Testis (tissue), 3 donors: ENCODE results near the gene MTUS2. TPM values are rescaled to one million over a fixed set of nuclear protein-coding genes. Genes with fewer than 3 reads are reported as not detected.

Experiments
- DNase-seq: peaks from one replicate; pipeline ENCODE4 v3.0.0-alpha.2; 2019
- H3K27ac ChIP-seq, 2 donors: fragments of 200-600 bp; sonication (generic); one replicate each; pipeline ENCODE4 v1.5.1; 2019
- H3K27me3 ChIP-seq: fragments of 200-600 bp; sonication (generic); one replicate; pipeline ENCODE4 v1.5.1; 2019
- H3K36me3 ChIP-seq: fragments of 200-600 bp; sonication (generic); one replicate; pipeline ENCODE4 v1.5.1; 2017; ENCODE audit warnings: low read depth; ENCODE audit errors: missing control alignments
- H3K4me1 ChIP-seq: fragments of 200-600 bp; sonication (generic); one replicate; pipeline ENCODE4 v1.5.1; 2019
- H3K4me3 ChIP-seq, 2 donors: fragments of 200-600 bp; sonication (generic); one replicate each; pipeline ENCODE4 v1.5.1; 2017 to 2019
- H3K9me3 ChIP-seq: fragments of 200-600 bp; sonication (generic); one replicate; pipeline ENCODE4 v1.5.1; 2017
- CTCF ChIP-seq, 3 experiments: fragments of 450-650 bp in 2 of 3; fragments of 200-600 bp in 1 of 3; sonication (generic) in 1 of 3; IDR thresholded peaks; one replicate each; pipeline ENCODE4 v1.5.1; 2016 to 2019; ENCODE audit warnings: antibody characterized with exemption in 3 of 3, mild to moderate bottlenecking in 2 of 3, moderate library complexity in 1 of 3
- POLR2A ChIP-seq: fragments of 450-650 bp; IDR thresholded peaks from one replicate; pipeline ENCODE4 v1.6.1; 2017; ENCODE audit warnings: antibody characterized with exemption, mild to moderate bottlenecking, moderate library complexity
- WGBS, 2 donors: methylation state at CpG; one replicate each; pipeline ENCODE4 v1.1.5; 2018; 5-methylcytosine and 5-hydroxymethylcytosine counted together
- intact Hi-C: fragments of 100-400 bp; cut with DNase I; formaldehyde crosslinking; loops from one replicate; pipeline ENCODE4 v1.15.1; 2023; ENCODE audit warnings: low total_unique reads
- polyA plus RNA-seq: library from polyadenylated mRNA; stranded (reverse); fragments of 350-450 nt; fragmentation: Illumina TruSeq; extraction: RNeasy Lipid Tissue Mini Kit (QIAGEN cat#74804); gene quantifications from one replicate; pipeline ENCODE4 v1.2.3, GENCODE V29; 2014; ENCODE audit warnings: low read depth, low replicate concordance; ENCODE audit not compliant: insufficient read depth
- total RNA-seq, 2 donors: library from RNA; depleted of rRNA; stranded (reverse); fragments of >200 nt; gene quantifications; one replicate each; pipeline ENCODE4 v1.2.3, GENCODE V29; 2016

MTUS2 gene
- total and polyA plus RNA-seq, 3 donors from 2014 or later, result 2.1 to 9.2 (median 8.3) TPM

- Histone ChIP-seq H3K27ac (no peak overlapping the region), H3K9me3 (no peaks in the 10 kb centered on the region), H3K4me1 (no peaks in the 10 kb centered on the region), H3K27me3 (no peaks in the 10 kb centered on the region), H3K36me3 (no peaks in the 10 kb centered on the region), H3K4me3 (no peak overlapping the region)
- intact Hi-C loops, result no loop called here
- TF ChIP-seq POLR2A (no peak), CTCF (IDR thresholded peaks at IDR 0.05) (no peak)
- DNase-seq, result no peak
- 80 to 95% methylated on average over 4 to 7 of the region's 7 CpGs for WGBS, 2 donors
Measured at GRCh38 chr13:29515372-29515771, 695.2 kb downstream of the MTUS2 start.

- Histone ChIP-seq H3K4me1 (no peaks in the 10 kb centered on the region), H3K36me3 (no peaks in the 10 kb centered on the region), H3K27ac (no peak overlapping the region), H3K9me3 (no peaks in the 10 kb centered on the region), H3K27me3 (no peaks in the 10 kb centered on the region), H3K4me3 (no peak overlapping the region)
- 92 to 95% methylated on average over 11 of the region's 11 CpGs for WGBS, 2 donors
- no peak for DNase-seq
- TF ChIP-seq POLR2A (no peak), CTCF (IDR thresholded peaks at IDR 0.05) (no peak)
- intact Hi-C loops, result no loop called here
Measured at GRCh38 chr13:29516012-29516411, 695.9 kb downstream of the MTUS2 start.

- no peak for DNase-seq
- TF ChIP-seq POLR2A (no peak), CTCF (IDR thresholded peaks at IDR 0.05) (no peak)
- H3K4me3 ChIP-seq, result no peak overlapping the region
- H3K36me3 ChIP-seq, result no peaks in the 10 kb centered on the region
- no peaks in the 10 kb centered on the region for H3K9me3 ChIP-seq
- WGBS, 2 donors, result 95 to 98% methylated on average over 9 to 12 of the region's 12 CpGs
- no peaks in the 10 kb centered on the region for H3K4me1 ChIP-seq
- H3K27ac ChIP-seq, result no peak overlapping the region
- no peaks in the 10 kb centered on the region for H3K27me3 ChIP-seq
- intact Hi-C loops, result no loop called here
Measured at GRCh38 chr13:29516880-29517279, 696.7 kb downstream of the MTUS2 start.

GRCh38 chr13:29519921-29520320 is 699.8 kb downstream of the MTUS2 start:
- H3K4me1 ChIP-seq, result no peaks in the 10 kb centered on the region
- no peak for DNase-seq
- no peaks in the 10 kb centered on the region for H3K27me3 ChIP-seq
- intact Hi-C loops, result no loop called here
- H3K9me3 ChIP-seq, result no peaks in the 10 kb centered on the region
- no peak overlapping the region for H3K4me3 ChIP-seq
- no peak for TF ChIP-seq POLR2A
- TF ChIP-seq CTCF (IDR thresholded peaks at IDR 0.05), result no peak
- H3K36me3 ChIP-seq, result no peaks in the 10 kb centered on the region
- WGBS, 2 donors, result 95 to 98% methylated on average over 3 of the region's 3 CpGs
- H3K27ac ChIP-seq, result no peak overlapping the region

- intact Hi-C loops, result no loop called here
- 90 to 92% methylated on average over 4 of the region's 4 CpGs for WGBS, 2 donors
- DNase-seq, result no peak
Measured at GRCh38 chr13:29520671-29521070, 700.5 kb downstream of the MTUS2 start.

More at GRCh38 chr13:29520671-29521070, 700.5 kb downstream of the MTUS2 start:
- TF ChIP-seq CTCF (IDR thresholded peaks at IDR 0.05), result no peak
- TF ChIP-seq POLR2A, result no peak
- H3K27me3 ChIP-seq, result no peaks in the 10 kb centered on the region
- H3K27ac ChIP-seq, result no peak overlapping the region
- no peaks in the 10 kb centered on the region for H3K36me3 ChIP-seq
- no peaks in the 10 kb centered on the region for H3K4me1 ChIP-seq
- H3K4me3 ChIP-seq, result no peak overlapping the region
- H3K9me3 ChIP-seq, result no peaks in the 10 kb centered on the region
